ENCODE data around the gene PRDM13. TPM values are rescaled to one million over a fixed set of nuclear protein-coding genes. Genes with fewer than 3 reads are reported as not detected.

Gene PRDM13
- total RNA-seq, 1 donor from 2014 or later = not detected

GRCh38 chr6:99611148-99611547 lies 4.5 kb downstream of the PRDM13 start:
- Mint-ChIP-seq H3K9me3 (peaks cover 2% of the 10 kb centered on the region), H3K27me3 (peaks cover 70% of the 10 kb centered on the region), H3K27ac (no peak overlapping the region), H3K4me1 (peaks cover 20% of the 10 kb centered on the region), H3K4me3 (no peak overlapping the region), H3K36me3 (ENCODE audit: low read depth) (no peaks in the 10 kb centered on the region)
- ChIA-PET CTCF (interaction anchor here (1.1 kb wide), 1 partner anchor 144 kb away, joined by 3 read pairs; no protein-coding TSS in a partner anchor), POLR2A (interaction anchor here (1.1 kb wide), 1 partner anchor 171 kb away, joined by 5 read pairs; no protein-coding TSS in a partner anchor)
- ATAC-seq (ENCODE audit: low read depth) (no peak), DNase-seq (no peak)
- no peak for TF ChIP-seq CTCF (IDR thresholded peaks at IDR 0.05)
- intact Hi-C loops (cut with micrococcal nuclease) = loop anchor here (2.0 to 5.0 kb wide), 3 partner anchors 22 to 856 kb away; no protein-coding TSS in a partner anchor

GRCh38 chr6:99612551-99613408 lies 6.1 kb downstream of the PRDM13 start:
- H3K36me3 Mint-ChIP-seq (ENCODE audit: low read depth) = no peaks in the 10 kb centered on the region
- intact Hi-C loops (cut with micrococcal nuclease) = loop anchor here (1.0 to 5.0 kb wide), 3 partner anchors 44 to 855 kb away; partner anchors contain the start of gene CCNC
- H3K4me3 Mint-ChIP-seq = peak overlapping the region; percentile 46
- no peak for ATAC-seq (ENCODE audit: low read depth)
- H3K27ac Mint-ChIP-seq = no peak overlapping the region
- ChIA-PET CTCF (interaction anchor here (1.0 to 1.2 kb wide), 2 partner anchors 7 to 24 kb away, joined by 3 to 4 read pairs; no protein-coding TSS in a partner anchor), POLR2A (interaction anchor here (1.5 kb wide), 1 partner anchor 24 kb away, joined by 4 read pairs; no protein-coding TSS in a partner anchor)
- DNase-seq = no peak
- H3K4me1 Mint-ChIP-seq = peaks cover 20% of the 10 kb centered on the region
- peaks cover 2% of the 10 kb centered on the region for H3K9me3 Mint-ChIP-seq
- no peak for TF ChIP-seq CTCF (IDR thresholded peaks at IDR 0.05)
- peaks cover 70% of the 10 kb centered on the region for H3K27me3 Mint-ChIP-seq

GRCh38 chr6:99613409-99613704 lies 6.7 kb downstream of the PRDM13 start:
- Mint-ChIP-seq H3K4me1 (peaks cover 17% of the 10 kb centered on the region), H3K4me3 (peak overlapping the region; percentile 75), H3K27me3 (peaks cover 72% of the 10 kb centered on the region), H3K36me3 (ENCODE audit: low read depth) (no peaks in the 10 kb centered on the region), H3K27ac (no peak overlapping the region), H3K9me3 (peaks cover 2% of the 10 kb centered on the region)
- intact Hi-C loops (cut with micrococcal nuclease) = loop anchor here (1.0 to 5.0 kb wide), 3 partner anchors 45 to 854 kb away; partner anchors contain the start of gene CCNC
- POLR2A ChIA-PET = interaction anchor here (1.5 kb wide), 1 partner anchor 25 kb away, joined by 4 read pairs; no protein-coding TSS in a partner anchor
- peak; percentile 83 for ATAC-seq (ENCODE audit: low read depth)
- DNase-seq = peak; percentile 47
- no peak for TF ChIP-seq CTCF (IDR thresholded peaks at IDR 0.05)
- CTCF ChIA-PET = interaction anchor here (0.9 to 1.2 kb wide), 3 partner anchors 8 to 146 kb away, joined by 3 to 4 read pairs (median 3); no protein-coding TSS in a partner anchor

GRCh38 chr6:99613705-99614429 lies 7.2 kb downstream of the PRDM13 start:
- intact Hi-C loops (cut with micrococcal nuclease) = loop anchor here (1.0 to 5.0 kb wide), 4 partner anchors 11 to 853 kb away; partner anchors contain the start of gene CCNC
- H3K4me3 Mint-ChIP-seq = peak overlapping the region; percentile 75
- no peak overlapping the region for H3K27ac Mint-ChIP-seq
- H3K9me3 Mint-ChIP-seq = peaks cover 2% of the 10 kb centered on the region
- H3K4me1 Mint-ChIP-seq = peaks cover 17% of the 10 kb centered on the region
- DNase-seq (peak; percentile 46), ATAC-seq (ENCODE audit: low read depth) (peak; percentile 77)
- POLR2A ChIA-PET = interaction anchor here (1.5 kb wide), 1 partner anchor 25 kb away, joined by 4 read pairs; no protein-coding TSS in a partner anchor
- H3K36me3 Mint-ChIP-seq (ENCODE audit: low read depth) = no peaks in the 10 kb centered on the region
- peaks cover 69% of the 10 kb centered on the region for H3K27me3 Mint-ChIP-seq
- TF ChIP-seq CTCF (IDR thresholded peaks at IDR 0.05) = no peak
- CTCF ChIA-PET = interaction anchor here (0.9 to 1.2 kb wide), 3 partner anchors 8 to 146 kb away, joined by 3 to 4 read pairs (median 3); no protein-coding TSS in a partner anchor
